ENCODE measurements around the gene CHTOP.
A peak's percentile ranks its signal among the peaks of the same experiment; 100 is the strongest.
"Not testable (repeated sequence)": the region's sequence is repeated elsewhere in the genome, so short reads cannot be mapped to it uniquely, and the experiment has no call there.

The CHTOP gene, protein sequence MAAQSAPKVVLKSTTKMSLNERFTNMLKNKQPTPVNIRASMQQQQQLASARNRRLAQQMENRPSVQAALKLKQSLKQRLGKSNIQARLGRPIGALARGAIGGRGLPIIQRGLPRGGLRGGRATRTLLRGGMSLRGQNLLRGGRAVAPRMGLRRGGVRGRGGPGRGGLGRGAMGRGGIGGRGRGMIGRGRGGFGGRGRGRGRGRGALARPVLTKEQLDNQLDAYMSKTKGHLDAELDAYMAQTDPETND

DNA sequence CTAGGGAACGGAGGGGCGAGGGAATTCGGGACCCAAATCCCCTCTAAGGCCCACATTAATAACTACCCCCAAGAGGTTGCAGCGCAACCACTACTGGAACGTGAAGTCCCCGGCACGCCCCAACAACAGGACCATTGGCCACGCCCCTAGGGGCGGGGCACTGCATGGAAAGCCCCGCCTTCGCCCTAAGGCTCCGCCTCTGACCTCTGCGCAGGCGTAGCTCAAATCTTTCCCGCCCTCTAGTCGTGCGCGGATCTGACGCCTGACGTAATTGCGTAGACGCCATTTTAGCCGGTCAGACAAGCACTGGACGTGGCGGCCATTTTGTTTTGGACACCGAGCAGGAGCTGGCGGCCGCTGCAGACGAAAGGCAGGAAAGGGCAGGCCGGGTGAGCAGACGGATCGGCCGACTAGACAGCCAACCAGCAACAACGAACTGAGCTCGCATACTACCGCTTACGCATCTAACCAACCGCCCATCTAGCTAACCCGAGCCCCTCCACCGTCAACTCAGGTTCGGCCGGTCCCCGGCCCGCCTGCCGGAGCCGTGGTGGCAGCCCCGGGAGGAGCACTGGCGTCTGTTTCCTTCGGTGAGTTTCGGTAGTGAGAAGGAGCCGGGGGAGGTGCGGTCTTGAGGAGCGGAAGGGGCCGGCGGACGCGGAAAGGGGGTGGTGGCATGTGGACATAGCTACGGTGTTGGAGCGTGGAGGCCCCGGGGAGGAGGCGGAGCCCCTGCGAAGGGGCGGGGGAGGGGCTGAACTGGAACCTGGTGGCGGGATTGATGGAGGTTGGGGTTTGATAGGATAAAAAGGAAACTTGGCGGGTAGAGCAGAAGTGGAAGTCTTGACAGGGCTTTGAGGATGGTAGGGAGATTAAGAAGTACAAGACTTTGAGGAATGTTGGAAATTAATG lies at the start of gene CHTOP:
Gene CHTOP, plus strand, starts transcription at position 313 of the 912 bp plus-strand sequence. CDS start 2,523 bp downstream, outside the sequence.
- peak; percentile 97 for DNase-seq

DNA sequence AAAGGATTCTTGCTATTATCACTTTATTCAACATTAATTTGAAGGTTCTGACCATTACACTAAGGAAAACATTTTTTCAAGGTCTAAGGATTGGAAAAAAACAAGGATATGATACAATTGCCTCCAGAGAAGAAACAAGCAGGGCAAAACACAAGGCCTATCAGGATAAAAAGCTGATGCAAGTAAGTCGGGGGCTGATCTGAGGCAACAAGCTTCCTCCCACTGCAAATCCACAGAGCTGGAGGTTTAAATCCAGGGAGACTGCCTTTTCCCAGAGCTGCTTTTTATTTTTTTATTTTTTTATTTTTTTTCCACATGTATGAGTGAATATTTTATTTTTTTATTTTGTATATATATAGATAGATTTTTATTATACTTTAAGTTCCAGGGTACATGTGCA lies 48.9 kb upstream of the CHTOP start:
- no peak for DNase-seq

GRCh38 chr1:153586347-153586746 lies 47.5 kb upstream of the CHTOP start:
- DNase-seq = no peak

- no peak for DNase-seq
Observed at GRCh38 chr1:153587314-153587713, 46.6 kb upstream of the CHTOP start.

GRCh38 chr1:153588033-153588432 lies 45.8 kb upstream of the CHTOP start:
- not testable (repeated sequence) for DNase-seq

GRCh38 chr1:153588482-153588881 lies 45.4 kb upstream of the CHTOP start:
- no peak for DNase-seq

DNA sequence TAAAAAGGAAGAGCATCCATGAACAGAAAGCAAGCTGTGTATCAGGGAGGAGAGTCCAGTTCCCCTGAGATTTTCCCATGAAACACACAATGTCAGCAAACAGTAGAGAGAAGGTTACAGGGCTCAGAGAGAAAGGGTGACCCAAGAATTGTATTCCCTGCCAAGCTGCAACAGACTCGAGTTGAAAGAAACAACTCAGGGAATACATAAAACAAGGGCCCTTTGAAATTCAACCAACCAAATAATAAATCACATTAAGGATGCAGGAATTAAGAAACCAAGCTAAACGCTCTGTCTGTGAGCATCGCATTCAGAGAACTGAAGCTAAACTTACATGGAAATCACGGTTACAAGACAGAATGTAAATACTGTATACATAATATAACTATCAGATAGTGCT lies 41.1 kb upstream of the CHTOP start:
- DNase-seq = no peak

DNA sequence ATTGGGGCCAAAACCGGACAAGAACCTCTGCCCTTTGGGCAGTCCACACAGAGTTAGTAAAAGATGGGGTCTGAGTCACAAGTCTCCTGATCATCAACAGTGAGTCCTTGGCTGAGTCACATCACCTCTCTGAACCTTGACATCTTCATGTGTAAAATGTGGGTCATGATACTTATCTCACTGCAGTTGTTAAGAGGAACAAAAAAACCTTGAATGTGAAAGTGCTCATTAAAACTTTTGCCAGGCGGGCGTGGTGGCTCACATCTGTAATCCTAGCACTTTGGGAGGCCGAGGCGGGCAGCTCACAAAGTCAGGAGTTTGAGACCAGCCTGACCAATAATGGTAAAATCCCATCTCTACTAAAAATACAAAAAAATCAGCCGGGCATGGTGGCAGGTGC lies 36.7 kb upstream of the CHTOP start:
- no peak for DNase-seq

DNA sequence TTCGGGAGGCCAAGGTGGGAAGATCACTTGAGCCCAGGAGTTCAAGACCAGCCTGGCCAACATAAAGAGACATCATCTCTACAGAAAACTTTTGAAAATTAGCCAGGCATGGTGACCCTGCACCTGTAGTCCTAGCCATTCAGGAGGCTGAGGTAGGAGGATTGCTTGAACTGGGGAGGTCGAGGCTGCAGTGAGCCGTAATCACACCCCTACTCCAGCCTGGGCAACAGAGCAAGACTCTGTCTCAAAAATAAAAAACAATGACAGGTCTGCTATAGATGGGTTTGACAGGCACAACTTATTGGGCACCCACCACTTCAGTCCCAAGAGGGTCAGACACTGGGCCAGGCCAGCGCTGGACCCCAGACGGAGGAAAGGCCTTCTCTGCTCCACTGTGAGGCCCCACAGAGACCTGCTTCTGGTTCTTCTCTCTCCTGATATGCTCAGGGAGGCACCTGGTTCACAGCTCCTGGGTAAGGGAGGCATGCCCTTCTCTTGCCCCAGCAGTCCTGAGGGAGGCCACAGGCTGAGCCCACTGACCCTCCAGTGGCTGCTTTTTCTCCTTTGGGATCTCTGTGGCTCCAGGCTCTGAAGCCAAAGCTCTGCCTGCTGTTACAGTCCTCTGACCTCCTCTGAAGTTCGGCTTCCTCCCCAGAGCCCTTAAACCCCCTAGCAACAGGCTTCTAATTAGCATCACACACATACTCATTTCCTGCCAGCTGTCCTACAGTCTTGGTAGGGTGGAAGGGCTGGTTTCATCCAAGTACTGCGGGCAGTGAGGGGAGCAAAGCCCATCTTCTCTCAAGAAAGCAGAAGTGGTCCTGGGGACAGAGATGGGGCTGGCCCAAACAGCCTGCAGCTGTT lies 35.3 kb upstream of the CHTOP start:
- DNase-seq = no peak

GRCh38 chr1:153599847-153600246 lies 34.0 kb upstream of the CHTOP start:
- DNase-seq = no peak

DNA sequence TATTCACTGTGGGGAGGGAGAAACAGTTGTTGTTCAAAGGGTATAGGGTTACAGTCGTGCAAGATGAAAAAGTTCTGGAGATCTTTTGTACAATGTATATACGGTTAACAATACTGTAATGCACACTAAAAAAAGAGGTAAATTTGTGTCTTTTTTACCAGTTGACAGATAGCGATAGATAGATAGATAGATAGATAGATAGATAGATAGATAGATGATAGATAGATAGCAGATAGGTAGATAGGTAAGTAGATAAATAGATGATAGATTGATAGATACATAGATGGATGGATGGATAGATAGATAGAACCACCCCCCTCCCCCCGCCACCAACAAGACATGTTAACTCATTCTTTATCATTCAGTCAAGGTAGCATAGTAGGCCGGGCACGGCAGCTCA lies 31.1 kb upstream of the CHTOP start:
- DNase-seq = no peak

DNA sequence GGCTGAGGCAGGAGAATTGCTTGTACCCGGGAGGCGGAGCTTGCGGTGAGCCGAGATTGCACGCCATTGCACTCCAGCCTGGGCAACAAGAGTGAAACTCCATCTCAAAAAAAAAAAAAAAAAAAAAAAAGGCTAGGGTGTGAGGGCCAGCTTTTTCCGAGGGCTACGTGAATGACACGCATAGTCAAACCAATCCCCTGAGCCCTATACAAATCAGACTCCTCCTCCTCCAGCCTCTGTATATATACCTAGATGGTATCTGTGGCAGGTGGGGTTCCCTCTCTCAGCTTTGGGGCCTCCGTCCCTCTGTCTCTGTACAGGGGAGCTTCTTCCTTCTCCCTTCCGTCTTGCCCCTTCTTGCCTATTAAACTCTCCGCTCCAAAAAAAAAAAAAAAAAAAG lies 27.7 kb upstream of the CHTOP start:
- DNase-seq = no peak

DNA sequence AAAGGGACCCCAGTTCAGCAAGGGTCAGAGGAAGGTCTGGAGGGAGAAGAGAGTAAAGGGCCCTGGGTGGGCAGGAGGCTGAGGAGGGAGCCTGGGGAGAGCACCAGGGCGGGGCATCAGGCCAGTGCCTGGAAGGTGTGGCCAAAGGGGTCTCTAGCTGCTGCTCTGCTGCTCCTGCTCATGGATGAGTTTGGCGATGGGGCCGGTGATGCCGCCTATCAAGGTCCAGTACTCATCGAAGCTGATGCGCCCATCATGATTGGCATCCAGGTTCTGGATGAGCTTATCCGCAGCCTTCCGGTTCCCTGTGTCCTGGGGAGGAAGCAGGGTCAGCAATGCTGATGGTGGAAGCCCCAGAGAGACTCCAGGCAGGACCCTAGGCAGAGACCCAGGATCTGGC lies 26.5 kb upstream of the CHTOP start:
- DNase-seq = no peak

GRCh38 chr1:153608089-153608682 lies 25.7 kb upstream of the CHTOP start:
- DNase-seq = no peak

- no peak for DNase-seq
Observed at GRCh38 chr1:153608742-153609584, 24.9 kb upstream of the CHTOP start.

DNA sequence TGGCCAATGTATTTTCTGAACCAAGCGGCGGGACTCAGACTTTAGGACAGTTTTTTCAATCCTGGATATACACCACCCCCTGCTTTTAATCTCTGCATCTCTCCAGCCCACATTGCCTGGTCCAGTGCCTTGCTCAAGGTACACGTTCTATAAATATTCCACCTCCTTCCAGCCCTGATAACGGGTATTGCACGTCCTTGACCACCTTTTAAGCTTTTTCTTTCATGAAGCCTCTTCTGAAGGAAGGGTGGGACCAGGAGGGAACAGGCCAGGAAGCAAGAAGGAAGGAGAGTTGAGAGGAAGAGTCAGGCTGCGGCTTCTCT lies 24.3 kb upstream of the CHTOP start:
- no peak for DNase-seq

DNA sequence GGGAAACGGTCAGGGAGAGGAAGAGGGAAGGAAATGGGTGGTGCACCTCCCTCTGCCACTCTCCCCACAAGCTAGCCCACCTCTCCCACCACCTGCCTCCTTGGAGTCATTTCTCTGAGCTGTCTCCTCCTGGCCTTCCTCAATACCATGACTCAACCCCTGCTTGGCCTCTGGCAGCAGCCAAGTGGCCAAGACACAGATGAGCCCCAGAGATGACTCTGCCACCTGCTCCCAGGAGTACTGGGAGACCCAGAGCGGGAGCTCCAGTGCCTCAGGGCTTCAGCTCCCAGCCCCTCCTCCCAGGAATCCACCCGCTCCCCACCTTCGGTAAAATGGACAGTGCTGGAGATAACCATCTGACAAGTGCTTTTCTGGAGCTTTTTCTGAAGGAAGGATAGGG lies 23.5 kb upstream of the CHTOP start:
- DNase-seq = no peak

DNA sequence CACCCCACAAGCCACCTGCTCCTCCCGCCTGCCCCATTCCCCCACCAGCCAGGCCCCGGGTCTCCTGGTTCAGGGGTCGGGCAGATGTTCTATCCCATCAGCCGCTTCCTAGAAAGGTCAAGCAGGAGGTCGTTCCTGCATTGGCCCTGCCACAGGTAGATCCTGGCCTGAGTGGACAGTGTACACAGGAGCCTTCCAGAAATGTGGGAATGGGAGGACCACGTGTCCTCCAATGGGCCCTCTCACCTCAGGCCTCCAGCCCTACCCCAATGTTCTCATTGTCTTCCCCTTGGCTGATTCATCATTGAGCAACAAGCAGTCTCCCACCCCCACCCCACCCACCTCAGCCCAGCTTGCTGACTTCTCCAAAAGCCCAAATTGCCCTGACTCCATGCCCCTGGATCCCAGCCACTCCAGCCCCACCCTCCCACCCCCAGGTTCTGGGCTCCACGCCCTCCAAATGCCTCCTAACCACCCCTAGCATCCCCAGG lies 23.0 kb upstream of the CHTOP start:
- no peak for DNase-seq

- DNase-seq = no peak
Observed at GRCh38 chr1:153611356-153611755, 22.5 kb upstream of the CHTOP start.

GRCh38 chr1:153612111-153612754 lies 21.6 kb upstream of the CHTOP start:
- no peak for DNase-seq

- DNase-seq = no peak
Observed at GRCh38 chr1:153612755-153613331, 21.0 kb upstream of the CHTOP start, which contains the start of gene S100A16. S100A16 (minus strand) TSS chr1:153613137; CDS start chr1:153608151, 4,986 bp downstream.
